ENCODE results near the gene BEX2.
"Not testable (repeated sequence)": the region's sequence is repeated elsewhere in the genome, so short reads cannot be mapped to it uniquely, and the experiment has no call there.

BEX2 gene

DNA sequence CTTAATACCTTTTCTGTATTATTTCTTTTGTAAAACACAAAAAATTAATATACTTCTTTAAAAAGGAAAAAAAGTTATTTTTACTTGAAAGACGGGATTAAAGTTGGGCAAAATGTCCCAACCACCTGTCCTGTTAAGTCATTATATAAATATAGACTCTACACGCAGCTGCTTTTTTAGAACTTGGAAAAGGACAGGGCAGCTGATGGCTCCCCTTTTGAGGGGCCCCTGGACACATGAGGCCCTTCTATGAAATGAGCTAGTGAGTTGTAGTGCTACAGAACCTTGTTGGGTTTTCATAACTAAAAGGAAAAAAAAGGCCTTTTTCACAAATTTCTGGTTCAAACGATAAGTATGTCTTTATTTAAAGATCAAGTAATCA is 600 bp upstream of the BEX2 start:
- Histone ChIP-seq H3K4me1 (ENCODE audit: insufficient read depth, low read length) (no peaks in the 10 kb centered on the region), H3K4me3 (ENCODE audit: low read length) (no peak overlapping the region), H3K27me3 (ENCODE audit: insufficient read depth, low read length) (peaks cover 7% of the 10 kb centered on the region)

DNA sequence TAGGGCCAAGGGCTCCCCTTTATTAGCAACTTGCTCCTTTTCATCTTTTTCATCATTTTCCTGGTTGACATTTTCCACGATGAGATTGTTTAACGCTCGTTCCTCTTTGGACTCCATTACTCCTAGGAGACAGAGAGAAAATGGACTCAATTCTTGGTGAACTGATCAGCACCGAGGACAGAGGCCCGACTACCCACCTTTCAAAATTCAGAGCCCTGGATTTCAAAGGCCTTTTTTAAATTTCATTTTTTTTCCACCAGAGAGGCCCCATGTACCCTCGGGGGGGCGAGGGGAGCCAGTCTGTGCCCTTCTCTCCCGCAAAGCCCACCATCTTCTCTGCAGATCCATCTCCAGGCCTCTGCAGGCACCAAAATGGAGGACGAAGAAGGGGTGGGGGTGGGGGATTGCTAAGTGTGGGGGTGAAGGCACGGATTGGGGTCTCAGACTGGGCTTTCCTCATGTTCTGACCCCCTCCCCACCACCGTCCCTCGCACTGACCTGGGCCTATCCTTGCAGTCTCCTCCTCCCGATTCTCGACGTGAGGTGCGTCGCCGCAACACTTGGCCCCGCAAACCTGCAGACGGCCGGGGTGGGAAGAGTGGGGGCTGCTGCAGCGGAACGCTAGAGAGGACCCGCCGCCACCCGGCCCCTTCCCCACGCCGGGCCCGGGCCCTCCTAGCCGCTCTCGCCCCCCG is 783 bp downstream of the BEX2 start:
- Histone ChIP-seq H3K9me3 (ENCODE audit: low read length) (no peaks in the 10 kb centered on the region), H3K36me3 (ENCODE audit: insufficient read depth, low read length) (no peaks in the 10 kb centered on the region), H3K4me1 (ENCODE audit: insufficient read depth, low read length) (no peaks in the 10 kb centered on the region), H3K27me3 (ENCODE audit: insufficient read depth, low read length) (peaks cover 7% of the 10 kb centered on the region), H3K4me3 (ENCODE audit: low read length) (peak overlapping the region; percentile 60), H2AFZ (ENCODE audit: low read depth, low read length) (peak overlapping the region; percentile 66)

More for the DNA sequence above, 600 bp upstream of the BEX2 start:
- H2AFZ ChIP-seq (ENCODE audit: low read depth, low read length) = no peak overlapping the region
- H3K36me3 ChIP-seq (ENCODE audit: insufficient read depth, low read length) = no peaks in the 10 kb centered on the region
- H3K9me3 ChIP-seq (ENCODE audit: low read length) = no peaks in the 10 kb centered on the region

GRCh38 chrX:103305666-103306065 is 5.1 kb downstream of the BEX2 start:
- H3K27me3 ChIP-seq (ENCODE audit: insufficient read depth, low read length); H3K36me3 ChIP-seq (ENCODE audit: insufficient read depth, low read length); H3K9me3 ChIP-seq (ENCODE audit: low read length); H3K4me1 ChIP-seq (ENCODE audit: insufficient read depth, low read length); H2AFZ ChIP-seq (ENCODE audit: low read depth, low read length); H3K4me3 ChIP-seq (ENCODE audit: low read length): not testable (repeated sequence)

DNA sequence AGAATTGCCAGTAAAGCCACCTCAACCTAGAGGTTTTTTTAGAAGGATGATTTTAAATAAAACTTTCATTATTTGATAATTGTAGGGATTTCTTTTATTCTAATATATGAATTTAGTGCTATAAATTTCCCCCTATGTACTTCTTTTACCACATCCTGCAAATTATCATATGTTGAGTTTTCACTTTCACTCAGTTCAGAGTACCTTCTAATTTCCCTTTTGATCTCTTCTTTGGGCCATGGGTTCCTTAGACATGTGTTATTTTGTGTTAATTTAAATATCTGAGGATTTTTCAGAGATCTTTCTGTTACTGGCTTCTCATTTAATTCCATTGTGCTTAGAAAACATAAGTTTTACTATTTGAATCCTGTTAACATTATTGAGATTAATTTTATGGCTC is 6.1 kb downstream of the BEX2 start:
- H3K27me3 ChIP-seq (ENCODE audit: insufficient read depth, low read length) = peaks cover 9% of the 10 kb centered on the region
- no peak overlapping the region for H3K4me3 ChIP-seq (ENCODE audit: low read length)
- no peaks in the 10 kb centered on the region for H3K4me1 ChIP-seq (ENCODE audit: insufficient read depth, low read length)
- H3K9me3 ChIP-seq (ENCODE audit: low read length) = no peaks in the 10 kb centered on the region
- no peaks in the 10 kb centered on the region for H3K36me3 ChIP-seq (ENCODE audit: insufficient read depth, low read length)
- H2AFZ ChIP-seq (ENCODE audit: low read depth, low read length) = no peak overlapping the region

- H3K36me3 ChIP-seq (ENCODE audit: insufficient read depth, low read length) = no peaks in the 10 kb centered on the region
- H3K4me1 ChIP-seq (ENCODE audit: insufficient read depth, low read length) = no peaks in the 10 kb centered on the region
- no peaks in the 10 kb centered on the region for H3K9me3 ChIP-seq (ENCODE audit: low read length)
- no peak overlapping the region for H3K4me3 ChIP-seq (ENCODE audit: low read length)
- no peak overlapping the region for H2AFZ ChIP-seq (ENCODE audit: low read depth, low read length)
- peaks cover 7% of the 10 kb centered on the region for H3K27me3 ChIP-seq (ENCODE audit: insufficient read depth, low read length)
Measured at GRCh38 chrX:103293118-103293517, 17.7 kb downstream of the BEX2 start.

- H3K9me3 ChIP-seq (ENCODE audit: low read length) = no peaks in the 10 kb centered on the region
- H2AFZ ChIP-seq (ENCODE audit: low read depth, low read length) = no peak overlapping the region
- H3K4me1 ChIP-seq (ENCODE audit: insufficient read depth, low read length) = no peaks in the 10 kb centered on the region
- no peak overlapping the region for H3K4me3 ChIP-seq (ENCODE audit: low read length)
- peaks cover 23% of the 10 kb centered on the region for H3K27me3 ChIP-seq (ENCODE audit: insufficient read depth, low read length)
- no peaks in the 10 kb centered on the region for H3K36me3 ChIP-seq (ENCODE audit: insufficient read depth, low read length)
Measured at GRCh38 chrX:103279624-103280023, 31.2 kb downstream of the BEX2 start.

GRCh38 chrX:103276581-103277002 is 34.2 kb downstream of the BEX2 start, which contains the start of gene TCEAL5:
Gene TCEAL5 (minus strand): TSS chrX:103276750. CDS start chrX:103274563, 2,187 bp downstream.
- Histone ChIP-seq H3K4me3 (ENCODE audit: low read length) (peak within 1 kb of the TSS; percentile 35), H3K36me3 (ENCODE audit: insufficient read depth, low read length) (no peaks in the 10 kb centered on the region), H3K9me3 (ENCODE audit: low read length) (no peaks in the 10 kb centered on the region), H3K4me1 (ENCODE audit: insufficient read depth, low read length) (no peaks in the 10 kb centered on the region), H2AFZ (ENCODE audit: low read depth, low read length) (no peak within 1 kb of the TSS), H3K27me3 (ENCODE audit: insufficient read depth, low read length) (peaks cover 28% of the 10 kb centered on the region)

GRCh38 chrX:103275947-103276567 is 34.7 kb downstream of the BEX2 start:
- peaks cover 28% of the 10 kb centered on the region for H3K27me3 ChIP-seq (ENCODE audit: insufficient read depth, low read length)

GRCh38 chrX:103274284-103274683 is 36.5 kb downstream of the BEX2 start:
- Histone ChIP-seq H3K27me3 (ENCODE audit: insufficient read depth, low read length) (peaks cover 35% of the 10 kb centered on the region), H3K9me3 (ENCODE audit: low read length) (no peaks in the 10 kb centered on the region), H3K4me3 (ENCODE audit: low read length) (no peak overlapping the region), H3K4me1 (ENCODE audit: insufficient read depth, low read length) (no peaks in the 10 kb centered on the region), H2AFZ (ENCODE audit: low read depth, low read length) (no peak overlapping the region), H3K36me3 (ENCODE audit: insufficient read depth, low read length) (no peaks in the 10 kb centered on the region)

More at GRCh38 chrX:103275947-103276567, 34.7 kb downstream of the BEX2 start:
- no peaks in the 10 kb centered on the region for H3K9me3 ChIP-seq (ENCODE audit: low read length)
- no peak overlapping the region for H2AFZ ChIP-seq (ENCODE audit: low read depth, low read length)
- H3K36me3 ChIP-seq (ENCODE audit: insufficient read depth, low read length) = no peaks in the 10 kb centered on the region
- peak overlapping the region; percentile 35 for H3K4me3 ChIP-seq (ENCODE audit: low read length)
- no peaks in the 10 kb centered on the region for H3K4me1 ChIP-seq (ENCODE audit: insufficient read depth, low read length)
